Karpas-422 (cell line): Measurements from ENCODE around the gene ROBO1. TPM values are rescaled to one million over a fixed set of nuclear protein-coding genes. Genes with fewer than 3 reads are reported as not detected.

ENCODE experiments used
- DNase-seq: peaks from one replicate; pipeline ENCODE4 v3.0.0-alpha.2; 2015
- H2AFZ ChIP-seq: fragments of 200-600 bp; sonication (generic); 2 replicates; pipeline ENCODE4 v1.6.1; 2014; ENCODE audit warnings: antibody characterized with exemption, low read length, mixed read lengths
- H3K27ac ChIP-seq: fragments of 200-600 bp; sonication (generic); 2 replicates; pipeline ENCODE4 v1.5.1; 2014; ENCODE audit warnings: mild to moderate bottlenecking, low read length, moderate library complexity
- H3K27me3 ChIP-seq: fragments of 200-600 bp; sonication (generic); 2 replicates; pipeline ENCODE4 v1.6.1; 2014; ENCODE audit warnings: low read length, mixed read lengths
- H3K36me3 ChIP-seq: fragments of 200-600 bp; sonication (generic); 2 replicates; pipeline ENCODE4 v1.6.1; 2014; ENCODE audit warnings: low read length, mixed read lengths; ENCODE audit not compliant: insufficient read depth
- H3K4me1 ChIP-seq: fragments of 200-600 bp; sonication (generic); 2 replicates; pipeline ENCODE4 v1.6.1; 2014; ENCODE audit warnings: mild to moderate bottlenecking, low read length, mixed read lengths
- H3K4me2 ChIP-seq: fragments of 200-600 bp; sonication (generic); 2 replicates; pipeline ENCODE4 v1.6.1; 2014; ENCODE audit warnings: low read length, low read depth, mild to moderate bottlenecking; ENCODE audit not compliant: poor library complexity, severe bottlenecking
- H3K4me3 ChIP-seq: fragments of 200-600 bp; sonication (generic); 2 replicates; pipeline ENCODE4 v1.5.1; 2014; ENCODE audit warnings: mild to moderate bottlenecking, antibody characterized with exemption, low read length, mixed read lengths
- H3K79me2 ChIP-seq: fragments of 200-600 bp; sonication (generic); 2 replicates; pipeline ENCODE4 v1.6.1; 2014; ENCODE audit warnings: mild to moderate bottlenecking, low read length, mixed read lengths
- H3K9ac ChIP-seq: fragments of 200-600 bp; sonication (generic); 2 replicates; pipeline ENCODE4 v1.6.0; 2014; ENCODE audit warnings: low read length
- H3K9me2 ChIP-seq: fragments of 200-600 bp; sonication (generic), shearing (Covaris generic); replicated peaks from 2 replicates; pipeline ENCODE4 v1.6.0; 2014; ENCODE audit warnings: mild to moderate bottlenecking, low read length, moderate library complexity; ENCODE audit not compliant: insufficient read depth
- H3K9me3 ChIP-seq: fragments of 300-700, 200-600 bp; sonication (generic); 2 replicates; pipeline ENCODE4 v1.6.1; 2014; ENCODE audit warnings: low read length, mixed read lengths
- H4K20me1 ChIP-seq: fragments of 200-600 bp; sonication (generic); 2 replicates; pipeline ENCODE4 v1.6.1; 2014; ENCODE audit warnings: mild to moderate bottlenecking, antibody characterized with exemption, low read length, low read depth; ENCODE audit not compliant: insufficient read depth
- total RNA-seq: library from RNA; depleted of rRNA; stranded (reverse); fragments of >200 nt; shearing (Covaris generic); gene quantifications from 2 replicates; pipeline ENCODE4 v1.2.3, GENCODE V29; 2014; ENCODE audit warnings: low replicate concordance

The ROBO1 gene
- total RNA-seq, 1 experiment from 2014 or later: not detected

GRCh38 chr3:78978037-78978436 is 789.8 kb downstream of the ROBO1 start:
- Histone ChIP-seq H3K79me2 (no peaks in the 10 kb centered on the region), H3K9me3 (no peaks in the 10 kb centered on the region), H2AFZ (no peak overlapping the region), H4K20me1 (no peaks in the 10 kb centered on the region), H3K36me3 (no peaks in the 10 kb centered on the region), H3K27ac (no peak overlapping the region), H3K9me2 (no peaks in the 10 kb centered on the region), H3K4me1 (no peaks in the 10 kb centered on the region), H3K4me2 (no peak overlapping the region), H3K4me3 (no peak overlapping the region), H3K27me3 (no peaks in the 10 kb centered on the region), H3K9ac (no peak overlapping the region)
- DNase-seq: peak; percentile 41

DNA sequence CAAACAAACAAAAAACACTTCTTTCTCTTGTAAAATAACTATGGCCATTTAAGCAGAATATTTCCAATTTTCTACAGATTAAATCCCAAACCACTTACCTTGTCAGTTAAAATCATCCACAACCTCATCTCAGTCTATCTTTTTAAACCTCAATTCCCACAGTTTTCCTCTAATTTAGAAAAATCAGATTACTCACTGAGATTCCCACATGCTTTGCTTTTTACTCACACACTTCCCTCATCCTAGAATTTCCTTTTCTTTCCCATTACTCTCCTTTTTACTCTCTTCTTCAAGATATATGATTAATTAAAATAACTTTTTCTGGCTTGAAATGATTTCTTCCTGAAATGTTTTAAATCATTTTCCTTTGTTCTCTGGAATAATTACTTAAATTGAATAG is 790.7 kb downstream of the ROBO1 start:
- Histone ChIP-seq H3K9me2 (no peaks in the 10 kb centered on the region), H3K79me2 (no peaks in the 10 kb centered on the region)

DNA sequence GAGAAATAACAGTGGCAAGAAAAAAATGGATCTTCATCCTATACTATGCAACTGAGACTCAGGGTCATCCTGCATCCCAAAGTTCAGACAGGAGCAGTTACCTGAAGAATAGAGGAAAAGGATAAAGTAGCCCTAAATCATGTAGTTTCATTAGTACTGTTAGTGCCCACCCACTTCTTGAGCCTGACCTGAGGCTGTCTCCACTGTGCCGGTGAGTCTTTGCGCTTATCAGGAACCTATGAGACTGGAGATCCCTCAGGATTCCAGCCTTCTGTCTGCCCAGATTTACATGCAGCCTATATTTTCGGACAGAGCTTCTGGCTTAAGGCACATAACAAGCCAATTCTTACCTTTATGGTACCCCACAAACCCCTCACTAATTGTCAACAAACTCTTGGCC is 791.6 kb downstream of the ROBO1 start:
- H3K36me3 ChIP-seq: no peaks in the 10 kb centered on the region
- no peaks in the 10 kb centered on the region for H3K27me3 ChIP-seq
- no peak overlapping the region for H3K9ac ChIP-seq
- no peak for DNase-seq
- no peak overlapping the region for H3K4me2 ChIP-seq
- no peak overlapping the region for H3K27ac ChIP-seq
- no peaks in the 10 kb centered on the region for H3K4me1 ChIP-seq
- no peak overlapping the region for H2AFZ ChIP-seq
- no peak overlapping the region for H3K4me3 ChIP-seq
- no peaks in the 10 kb centered on the region for H4K20me1 ChIP-seq
- no peaks in the 10 kb centered on the region for H3K9me3 ChIP-seq
- H3K79me2 ChIP-seq: no peaks in the 10 kb centered on the region
- H3K9me2 ChIP-seq: no peaks in the 10 kb centered on the region

More for the DNA sequence above, 790.7 kb downstream of the ROBO1 start:
- DNase-seq: no peak
- H3K4me3 ChIP-seq: no peak overlapping the region
- no peak overlapping the region for H3K27ac ChIP-seq
- H3K4me2 ChIP-seq: no peak overlapping the region
- no peaks in the 10 kb centered on the region for H3K4me1 ChIP-seq
- no peak overlapping the region for H3K9ac ChIP-seq
- H3K27me3 ChIP-seq: no peaks in the 10 kb centered on the region
- no peak overlapping the region for H2AFZ ChIP-seq
- no peaks in the 10 kb centered on the region for H3K9me3 ChIP-seq
- H4K20me1 ChIP-seq: no peaks in the 10 kb centered on the region
- no peaks in the 10 kb centered on the region for H3K36me3 ChIP-seq

GRCh38 chr3:78974181-78974790 is 793.5 kb downstream of the ROBO1 start:
- H3K36me3 ChIP-seq: no peaks in the 10 kb centered on the region
- no peaks in the 10 kb centered on the region for H4K20me1 ChIP-seq
- DNase-seq: no peak
- no peak overlapping the region for H3K4me3 ChIP-seq
- H3K27ac ChIP-seq: no peak overlapping the region
- H3K79me2 ChIP-seq: no peaks in the 10 kb centered on the region
- H3K27me3 ChIP-seq: no peaks in the 10 kb centered on the region
- H2AFZ ChIP-seq: no peak overlapping the region
- H3K9me3 ChIP-seq: no peaks in the 10 kb centered on the region
- no peaks in the 10 kb centered on the region for H3K9me2 ChIP-seq
- H3K4me1 ChIP-seq: no peaks in the 10 kb centered on the region
- no peak overlapping the region for H3K4me2 ChIP-seq
- H3K9ac ChIP-seq: no peak overlapping the region

GRCh38 chr3:78972617-78973301 is 795.0 kb downstream of the ROBO1 start:
- no peaks in the 10 kb centered on the region for H3K79me2 ChIP-seq
- H3K4me3 ChIP-seq: no peak overlapping the region
- no peaks in the 10 kb centered on the region for H4K20me1 ChIP-seq
- no peak overlapping the region for H2AFZ ChIP-seq
- no peaks in the 10 kb centered on the region for H3K9me3 ChIP-seq
- no peak overlapping the region for H3K9ac ChIP-seq
- H3K36me3 ChIP-seq: no peaks in the 10 kb centered on the region
- no peak for DNase-seq
- H3K27me3 ChIP-seq: no peaks in the 10 kb centered on the region
- H3K4me2 ChIP-seq: no peak overlapping the region
- H3K9me2 ChIP-seq: no peaks in the 10 kb centered on the region
- no peak overlapping the region for H3K27ac ChIP-seq
- no peaks in the 10 kb centered on the region for H3K4me1 ChIP-seq

DNA sequence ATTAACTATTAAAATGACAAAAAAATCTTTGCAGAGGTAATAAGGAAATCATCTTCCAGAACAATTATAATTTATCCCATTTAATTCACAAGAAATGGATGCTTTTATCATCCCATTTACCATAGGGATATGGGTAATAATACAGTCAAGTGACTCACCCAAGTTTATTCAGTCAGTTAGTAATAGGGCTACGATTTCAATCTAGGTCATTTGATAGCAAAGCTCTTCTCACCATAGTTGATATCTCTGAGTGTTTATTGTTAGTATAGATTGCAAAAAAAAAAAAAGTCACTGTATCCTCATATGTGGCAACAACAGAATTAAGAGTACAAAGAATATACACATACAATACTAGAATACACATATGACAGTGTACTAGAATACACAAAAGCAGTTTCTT is 797.1 kb downstream of the ROBO1 start:
- no peak overlapping the region for H2AFZ ChIP-seq
- H3K36me3 ChIP-seq: no peaks in the 10 kb centered on the region
- H4K20me1 ChIP-seq: no peaks in the 10 kb centered on the region
- no peaks in the 10 kb centered on the region for H3K79me2 ChIP-seq
- H3K27me3 ChIP-seq: no peaks in the 10 kb centered on the region
- no peaks in the 10 kb centered on the region for H3K4me1 ChIP-seq
- no peaks in the 10 kb centered on the region for H3K9me3 ChIP-seq
- no peak overlapping the region for H3K27ac ChIP-seq
- no peak overlapping the region for H3K9ac ChIP-seq
- no peak for DNase-seq
- no peak overlapping the region for H3K4me2 ChIP-seq
- no peak overlapping the region for H3K4me3 ChIP-seq
- H3K9me2 ChIP-seq: no peaks in the 10 kb centered on the region

DNA sequence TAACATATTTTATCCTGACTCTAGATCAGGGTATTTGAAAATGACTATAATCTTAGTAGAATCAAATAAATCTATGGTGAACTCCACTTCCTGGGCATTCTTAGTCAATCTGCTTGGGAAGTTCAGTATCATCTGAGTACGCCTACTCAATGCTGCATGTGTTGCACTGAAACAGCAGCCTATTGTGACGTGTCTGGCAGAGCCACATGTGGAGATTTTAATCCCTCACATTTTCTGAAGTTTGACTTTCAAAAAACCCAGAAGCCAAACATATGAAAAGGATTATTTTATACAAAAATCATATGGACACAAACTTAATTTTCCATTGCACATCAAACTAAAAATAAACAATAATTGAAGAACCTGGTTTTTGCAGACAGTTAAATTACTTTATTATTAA is 798.3 kb downstream of the ROBO1 start:
- H3K9ac ChIP-seq: no peak overlapping the region
- H4K20me1 ChIP-seq: no peaks in the 10 kb centered on the region

DNA sequence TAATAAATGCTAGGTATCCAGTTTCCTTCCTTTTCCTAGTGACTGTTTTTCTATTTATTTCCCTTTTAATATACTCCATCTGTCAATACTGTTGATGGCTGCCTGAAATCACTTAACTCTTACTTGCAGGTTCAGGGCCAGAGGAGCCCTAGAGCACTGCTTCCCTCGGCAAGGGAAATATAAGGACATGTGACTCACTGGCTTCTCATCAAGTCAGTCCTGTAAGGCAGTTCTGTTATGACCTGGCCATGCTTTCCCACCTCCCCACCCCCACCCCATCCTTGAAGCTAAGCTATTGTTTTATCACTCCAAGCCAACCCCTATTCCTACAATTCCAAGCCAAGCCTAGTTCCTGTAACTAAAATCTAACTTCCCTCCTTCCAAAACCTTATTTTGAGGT is 800.7 kb downstream of the ROBO1 start:
- Histone ChIP-seq H3K4me1 (no peaks in the 10 kb centered on the region), H3K4me2 (no peak overlapping the region), H3K27ac (no peak overlapping the region), H2AFZ (no peak overlapping the region), H3K36me3 (no peaks in the 10 kb centered on the region), H3K9me2 (no peaks in the 10 kb centered on the region), H3K27me3 (no peaks in the 10 kb centered on the region), H4K20me1 (no peaks in the 10 kb centered on the region), H3K9ac (no peak overlapping the region), H3K9me3 (no peaks in the 10 kb centered on the region), H3K4me3 (no peak overlapping the region), H3K79me2 (no peaks in the 10 kb centered on the region)
- no peak for DNase-seq

More for the DNA sequence above, 798.3 kb downstream of the ROBO1 start:
- no peak overlapping the region for H2AFZ ChIP-seq
- no peaks in the 10 kb centered on the region for H3K4me1 ChIP-seq
- no peaks in the 10 kb centered on the region for H3K36me3 ChIP-seq
- H3K4me2 ChIP-seq: no peak overlapping the region
- no peaks in the 10 kb centered on the region for H3K27me3 ChIP-seq
- H3K4me3 ChIP-seq: no peak overlapping the region
- H3K9me2 ChIP-seq: no peaks in the 10 kb centered on the region
- no peak for DNase-seq
- H3K9me3 ChIP-seq: no peaks in the 10 kb centered on the region
- no peak overlapping the region for H3K27ac ChIP-seq
- H3K79me2 ChIP-seq: no peaks in the 10 kb centered on the region
